Measurements from ENCODE around the gene ASF1B.

DNA sequence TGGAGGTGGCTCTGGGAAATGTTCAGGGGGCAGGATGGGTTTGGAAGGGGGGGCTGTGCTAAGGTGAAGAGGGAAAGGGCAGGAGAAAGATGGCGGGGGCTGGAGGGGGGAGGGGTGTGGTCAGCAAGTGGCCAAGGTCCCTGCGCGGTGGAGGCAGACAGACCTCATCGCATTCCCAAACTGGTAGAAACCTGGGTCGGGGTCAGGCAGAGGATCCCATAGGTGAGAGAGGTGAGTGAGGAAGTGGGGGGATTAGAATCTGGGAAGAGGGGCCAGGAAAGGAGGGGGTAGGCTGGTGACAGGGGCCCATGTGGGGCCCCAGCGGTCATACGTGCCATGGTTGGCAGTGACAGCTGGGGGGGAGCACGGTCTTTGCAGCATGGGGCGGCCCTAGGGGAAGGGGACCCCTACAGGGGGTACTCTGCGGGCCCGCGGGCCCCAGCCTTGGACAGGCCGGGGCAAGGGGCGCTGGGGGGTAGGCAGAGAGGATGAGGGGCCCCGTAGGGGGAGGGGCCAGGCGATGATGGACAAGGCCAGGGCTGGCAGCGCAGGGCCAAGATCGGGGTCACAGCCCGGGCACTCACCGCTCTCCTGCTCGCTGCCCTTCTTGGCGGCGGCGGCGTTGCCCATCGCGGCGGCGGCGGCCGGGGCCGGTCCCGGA, 19.3 kb downstream of the ASF1B start:
- TF ChIP-seq, protein P1, sequence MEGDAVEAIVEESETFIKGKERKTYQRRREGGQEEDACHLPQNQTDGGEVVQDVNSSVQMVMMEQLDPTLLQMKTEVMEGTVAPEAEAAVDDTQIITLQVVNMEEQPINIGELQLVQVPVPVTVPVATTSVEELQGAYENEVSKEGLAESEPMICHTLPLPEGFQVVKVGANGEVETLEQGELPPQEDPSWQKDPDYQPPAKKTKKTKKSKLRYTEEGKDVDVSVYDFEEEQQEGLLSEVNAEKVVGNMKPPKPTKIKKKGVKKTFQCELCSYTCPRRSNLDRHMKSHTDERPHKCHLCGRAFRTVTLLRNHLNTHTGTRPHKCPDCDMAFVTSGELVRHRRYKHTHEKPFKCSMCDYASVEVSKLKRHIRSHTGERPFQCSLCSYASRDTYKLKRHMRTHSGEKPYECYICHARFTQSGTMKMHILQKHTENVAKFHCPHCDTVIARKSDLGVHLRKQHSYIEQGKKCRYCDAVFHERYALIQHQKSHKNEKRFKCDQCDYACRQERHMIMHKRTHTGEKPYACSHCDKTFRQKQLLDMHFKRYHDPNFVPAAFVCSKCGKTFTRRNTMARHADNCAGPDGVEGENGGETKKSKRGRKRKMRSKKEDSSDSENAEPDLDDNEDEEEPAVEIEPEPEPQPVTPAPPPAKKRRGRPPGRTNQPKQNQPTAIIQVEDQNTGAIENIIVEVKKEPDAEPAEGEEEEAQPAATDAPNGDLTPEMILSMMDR (conservative IDR thresholded peaks at IDR 0.05 in 1 of 2, IDR thresholded peaks at IDR 0.05 in 1 of 2; ENCODE audit: extremely low read depth in 1 of 2, insufficient read depth in 1 of 2, low read depth in 1 of 2, low read length in 2 of 2): no peak
- TF ChIP-seq EZH2 (IDR thresholded peaks at IDR 0.05; ENCODE audit: borderline replicate concordance, low read length): no peak
